HS-5 (cell line): ENCODE results near the gene ASS1.

Experiments
- DNase-seq: peaks from one replicate; pipeline ENCODE4 v3.0.0-alpha.2; 2012; ENCODE audit warnings: low read depth

ASS1 gene

DNA sequence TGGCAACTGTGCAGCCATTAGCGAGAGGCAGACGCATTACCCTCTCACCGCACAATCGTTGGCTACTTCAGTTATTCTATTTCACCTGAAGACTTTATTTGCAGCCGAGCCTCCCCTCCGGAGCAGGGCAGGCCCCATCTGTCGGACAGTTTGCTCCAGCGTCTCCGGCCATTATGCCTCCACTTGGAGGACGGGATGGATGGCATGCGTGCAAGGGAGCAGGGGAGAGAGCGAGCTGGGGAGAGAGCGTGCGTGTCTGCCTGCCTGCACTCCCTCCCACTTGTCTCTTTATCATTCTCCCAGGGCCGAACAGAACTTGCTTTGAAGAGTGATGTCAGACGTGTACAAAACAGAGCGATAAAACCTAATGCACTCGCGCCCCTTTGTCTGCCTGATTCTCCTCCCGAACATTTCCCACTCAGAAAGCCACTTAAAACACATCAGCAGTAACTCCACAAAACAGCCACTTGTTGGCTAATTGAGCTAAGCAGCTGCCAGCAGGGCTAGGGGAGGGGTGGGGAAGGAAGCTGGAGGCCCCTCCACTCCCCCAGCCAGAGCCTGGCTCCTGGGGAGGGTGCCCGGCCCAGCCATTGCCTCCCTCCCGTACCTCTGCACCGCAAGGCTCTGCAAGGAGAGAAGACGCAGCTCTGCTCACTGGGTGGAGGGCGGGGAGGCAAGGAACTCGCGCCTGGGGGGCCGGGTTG, 91.2 kb downstream of the ASS1 start:
- no peak for DNase-seq

DNA sequence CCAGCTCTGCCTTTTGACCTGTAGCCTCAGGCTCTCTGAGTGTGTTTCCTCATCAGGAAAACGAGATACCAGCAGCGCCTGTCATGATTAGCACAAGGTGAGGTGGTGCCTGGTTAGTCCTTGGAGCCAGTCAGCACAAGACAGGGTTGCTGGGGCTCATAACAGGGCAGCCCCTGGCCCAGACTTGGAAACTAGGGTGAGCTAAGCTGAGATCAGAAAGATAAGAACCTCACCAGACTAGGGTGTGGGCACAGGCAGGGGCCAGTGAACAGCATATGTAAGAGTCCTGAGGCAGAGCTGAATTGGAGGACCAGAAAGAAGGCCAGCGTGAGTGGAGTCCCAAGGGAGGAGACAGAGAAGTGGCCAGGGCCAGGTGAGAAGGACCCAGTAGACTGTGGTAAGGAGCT, 91.9 kb downstream of the ASS1 start:
- DNase-seq: no peak

DNA sequence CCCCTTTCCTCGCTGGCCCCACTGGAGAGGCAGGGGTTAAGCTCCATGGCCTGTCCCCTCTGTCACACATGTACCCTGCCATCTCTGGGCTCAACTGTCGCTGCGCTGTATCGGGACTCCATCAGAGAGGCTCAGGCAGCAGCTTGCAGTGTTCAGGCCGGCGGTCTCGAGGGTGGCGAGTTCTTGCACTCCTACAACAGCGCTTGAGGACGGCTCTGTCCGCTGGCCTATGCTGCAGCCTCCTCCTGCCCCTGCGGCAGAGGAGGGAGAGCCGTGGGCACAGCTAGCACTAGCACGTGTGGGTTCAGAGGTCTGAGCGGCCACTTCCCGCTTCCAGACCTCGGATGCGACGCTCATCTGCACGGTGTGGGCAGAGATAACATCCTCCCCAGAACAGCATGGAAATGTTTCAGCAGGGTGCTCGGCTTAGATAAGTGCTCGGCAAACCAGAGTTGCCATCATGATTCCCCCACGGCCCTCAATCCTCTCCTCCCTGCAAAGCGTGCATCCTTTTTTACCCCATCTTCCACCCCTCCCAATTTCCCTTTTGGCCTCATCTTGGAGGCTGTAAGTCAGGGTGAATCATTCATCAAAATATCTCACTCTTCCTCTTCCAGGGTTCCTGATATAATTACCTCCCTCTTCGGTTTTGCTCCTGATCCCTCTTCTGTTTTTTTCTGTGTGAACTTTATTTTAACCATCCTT, 92.7 kb downstream of the ASS1 start:
- DNase-seq: no peak

DNA sequence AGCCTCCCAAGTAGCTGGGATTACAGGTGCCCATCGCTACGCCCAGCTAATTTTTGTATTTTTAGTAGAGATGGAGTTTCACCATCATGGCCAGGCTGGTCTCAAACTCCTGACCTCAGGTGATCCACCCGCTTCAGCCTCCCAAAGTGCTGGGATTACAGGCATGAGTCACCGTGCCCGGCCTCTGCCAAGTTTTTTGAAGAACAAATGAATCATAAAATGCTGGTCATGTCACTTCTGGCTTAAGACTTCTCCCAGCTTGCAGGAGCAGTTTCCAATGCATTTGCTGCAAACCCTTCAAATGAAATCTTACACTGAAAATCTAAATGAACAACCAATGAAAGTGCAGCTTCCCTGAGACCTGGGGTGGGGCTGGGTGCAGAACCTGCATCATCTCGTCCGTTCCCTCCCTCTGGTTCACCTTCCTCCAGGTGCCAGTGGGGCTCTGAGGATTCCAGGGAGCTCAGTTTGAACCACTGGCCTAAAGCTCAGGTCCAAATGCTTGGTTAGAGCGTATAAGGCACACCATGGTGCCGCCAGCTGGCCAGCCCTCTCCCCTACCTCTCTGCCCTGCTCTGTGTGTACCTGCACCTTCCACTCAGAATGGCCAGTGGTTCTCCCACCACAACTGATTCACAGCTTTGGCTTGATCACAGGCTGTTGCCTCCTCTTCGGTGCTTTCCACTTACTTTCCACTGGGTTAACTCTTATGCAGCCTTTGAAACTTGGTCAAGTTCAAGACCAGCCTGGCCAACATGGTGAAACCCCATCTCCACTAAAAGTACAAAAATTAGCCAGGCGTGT, 94.9 kb downstream of the ASS1 start:
- peak; percentile 39 for DNase-seq

DNA sequence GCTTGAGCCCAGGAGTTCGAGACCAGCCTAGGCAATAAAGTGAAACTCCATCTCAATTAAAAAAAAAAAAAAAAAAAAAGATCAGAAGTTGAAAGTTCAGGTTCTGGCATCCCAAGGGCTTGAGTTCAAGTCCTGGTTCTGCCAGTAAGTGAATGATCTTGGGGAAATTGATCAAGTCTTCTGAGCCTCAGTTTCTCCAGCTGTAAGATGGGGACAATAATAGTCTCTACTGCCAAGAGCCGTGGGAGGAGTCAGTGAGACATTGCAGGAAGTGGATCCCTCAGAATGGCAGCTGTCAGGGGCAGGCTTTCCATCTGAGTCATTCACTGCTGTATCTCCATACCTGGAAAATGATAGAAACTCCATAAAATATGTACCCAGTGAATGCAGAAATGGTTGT, 96.8 kb downstream of the ASS1 start:
- no peak for DNase-seq

DNA sequence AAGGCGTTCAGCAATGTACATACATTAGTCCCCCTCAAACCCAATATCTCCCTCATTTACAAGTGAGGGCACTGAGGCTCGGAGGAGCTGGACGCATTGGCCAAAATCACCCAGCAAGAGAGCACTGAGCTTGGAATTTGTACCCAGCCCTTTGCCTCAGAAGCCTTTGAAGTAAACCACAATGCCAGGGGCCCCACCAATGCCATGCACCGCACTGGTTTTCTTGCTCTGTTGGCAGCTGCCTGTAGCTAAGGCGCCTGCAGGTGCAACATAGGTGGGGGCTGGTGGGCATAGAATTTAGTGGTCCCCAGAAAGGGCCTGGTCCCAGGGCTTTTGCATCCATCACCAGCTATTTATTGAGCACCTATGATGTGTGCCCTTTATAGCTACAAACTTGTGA, 97.3 kb downstream of the ASS1 start:
- no peak for DNase-seq

DNA sequence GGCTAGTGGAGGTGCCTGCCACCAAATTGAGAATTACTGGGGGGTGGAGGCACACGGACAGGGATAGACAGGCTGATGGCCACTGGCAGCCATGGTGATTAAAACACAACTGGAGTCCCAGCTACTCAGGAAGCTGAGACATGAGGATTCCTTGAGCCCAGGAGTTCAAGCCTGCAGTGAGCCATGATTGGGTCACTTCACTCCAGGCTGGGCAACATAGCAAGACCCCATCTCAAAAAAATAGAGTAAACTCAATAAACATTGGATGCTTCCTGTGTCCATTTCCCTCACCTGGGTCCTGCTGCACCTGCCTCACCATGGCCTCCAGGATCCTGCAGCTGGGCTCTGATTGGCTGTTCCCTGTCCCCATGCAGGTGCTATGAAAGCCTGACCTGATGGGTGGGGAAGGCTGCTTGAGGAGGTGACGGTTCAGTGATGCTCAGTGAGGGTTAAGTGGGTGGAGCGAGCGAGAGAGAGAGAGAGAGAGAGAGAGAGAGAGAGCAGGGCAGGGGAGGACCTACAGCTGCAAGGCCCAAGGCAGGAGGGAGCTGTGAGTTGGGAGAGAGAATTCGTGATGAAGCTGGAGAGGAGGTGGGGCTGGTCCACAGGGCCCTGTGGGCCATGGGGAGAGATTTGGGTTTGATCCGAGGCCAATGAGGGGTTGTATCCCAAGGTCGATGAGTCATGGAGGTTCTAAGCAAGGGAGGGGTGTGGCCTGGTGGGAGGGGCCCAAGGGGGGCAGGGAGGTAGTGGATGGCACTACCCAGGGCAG, 97.9 kb downstream of the ASS1 start:
- DNase-seq: no peak

DNA sequence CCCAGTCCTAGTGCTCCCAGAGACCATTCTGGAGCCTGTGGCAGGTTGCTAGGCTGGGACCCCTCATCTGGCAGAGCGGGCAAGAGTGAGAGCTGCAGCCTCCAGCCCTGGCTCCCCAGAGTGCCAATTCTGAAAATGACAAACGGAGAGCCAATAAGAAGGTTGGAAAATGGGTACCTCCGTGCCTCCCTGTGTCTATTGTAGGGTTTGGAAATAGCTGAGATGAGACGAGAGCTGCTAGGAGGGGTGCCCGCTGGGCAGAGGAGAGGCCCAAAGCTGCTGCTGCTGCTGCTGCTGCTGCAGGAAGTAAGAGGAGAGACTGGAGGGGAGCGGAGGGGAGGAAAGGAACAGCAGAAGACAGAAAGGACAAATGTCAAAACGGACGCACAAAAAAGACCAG, 98.6 kb downstream of the ASS1 start:
- DNase-seq: no peak

DNA sequence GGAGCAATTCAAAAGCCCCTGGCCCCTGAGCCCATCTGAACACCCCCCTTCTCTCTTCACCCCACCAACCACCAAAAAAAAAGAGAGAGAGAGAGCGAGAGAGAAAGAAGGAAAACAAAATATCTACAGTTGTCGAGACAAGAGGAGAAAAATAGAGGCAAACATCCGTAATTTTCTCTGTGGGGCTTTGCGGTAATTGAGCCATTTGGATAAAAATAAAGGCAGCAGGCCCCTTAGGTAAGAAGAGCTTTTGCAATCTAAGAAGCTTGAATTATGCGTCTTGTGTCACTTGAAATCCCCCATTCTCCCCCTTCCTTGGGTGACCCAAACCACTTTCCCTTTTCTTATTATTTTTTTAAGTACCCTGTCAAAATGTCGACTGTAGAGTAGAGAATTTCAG, 99.1 kb downstream of the ASS1 start:
- DNase-seq: no peak

DNA sequence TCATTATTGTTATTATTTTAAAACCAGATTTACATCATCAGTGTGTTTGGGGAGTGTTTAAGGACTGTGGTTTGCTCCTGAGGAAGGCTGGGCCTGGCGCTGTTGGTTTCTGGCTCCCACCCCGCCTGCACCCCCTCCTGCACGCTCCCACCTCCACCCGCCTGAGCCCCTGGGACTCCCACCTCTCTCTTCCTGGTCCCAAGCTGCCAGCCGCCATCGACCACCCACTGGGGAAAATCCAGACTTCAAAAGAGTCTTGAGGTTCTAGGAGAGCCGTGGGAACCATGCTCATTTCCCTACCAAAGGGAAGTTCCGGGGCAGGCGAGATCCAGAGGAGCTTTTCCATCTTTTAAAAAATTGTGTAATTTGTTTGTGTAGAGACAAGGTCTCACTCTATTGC, 99.6 kb downstream of the ASS1 start:
- no peak for DNase-seq

DNA sequence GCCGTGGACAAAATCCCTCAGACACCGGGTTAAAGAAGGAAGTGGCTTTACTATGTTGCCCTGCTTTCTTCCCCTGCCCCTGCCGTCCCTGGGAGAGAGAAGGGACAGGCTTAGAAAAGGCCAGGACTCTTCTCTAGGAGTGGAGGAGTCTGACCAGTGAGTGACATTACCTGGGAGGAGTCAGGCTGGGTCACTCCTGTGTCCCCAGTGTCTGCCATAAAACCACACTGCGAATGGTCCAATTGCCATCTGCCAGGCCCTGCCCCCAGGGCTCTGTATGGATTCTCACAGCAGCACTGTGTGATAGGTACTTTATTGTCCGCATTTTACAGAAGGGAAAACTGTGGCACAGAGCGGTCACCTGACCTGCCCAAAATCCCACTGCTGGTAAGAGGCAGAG, 103.3 kb downstream of the ASS1 start:
- DNase-seq: no peak

DNA sequence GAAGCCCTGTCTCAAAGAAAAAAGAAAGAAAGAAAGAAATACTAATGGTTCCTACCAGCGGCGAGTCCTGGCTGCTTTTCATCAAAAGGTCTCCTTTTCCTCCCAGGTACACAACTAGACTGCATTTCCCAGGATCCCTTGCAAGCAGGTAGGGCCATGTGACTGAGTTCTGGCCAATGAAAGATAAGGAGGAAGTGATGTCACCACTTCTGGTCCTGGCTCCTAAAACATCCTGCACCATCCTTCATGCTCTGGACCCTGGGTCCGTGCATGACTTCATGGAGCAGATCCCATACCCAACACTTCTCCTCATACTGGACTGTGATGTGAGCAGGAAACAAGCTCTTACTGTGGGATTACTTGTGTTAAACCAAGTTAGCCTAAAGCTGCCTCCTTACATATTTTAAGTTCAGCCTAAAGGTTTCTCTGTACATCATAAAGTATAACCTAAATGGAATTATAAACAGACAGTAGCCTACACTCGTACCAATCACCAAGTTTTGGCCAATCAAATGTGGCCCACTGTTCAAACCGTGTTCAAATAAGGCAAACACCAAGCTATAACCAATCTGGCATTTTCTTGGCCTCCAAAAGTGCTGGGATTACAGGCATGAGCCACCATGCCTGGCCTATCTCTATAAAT, 104.5 kb downstream of the ASS1 start:
- DNase-seq: no peak
